Glomerular endothelial cell (primary cell): ENCODE measurements around the gene PKLR. TPM values are rescaled to one million over a fixed set of nuclear protein-coding genes. Genes with fewer than 3 reads are reported as not detected.

Source experiments
- DNase-seq: peaks from one replicate; pipeline ENCODE4 v3.0.0-alpha.2; 2011; ENCODE audit warnings: low read depth, low spot score; ENCODE audit errors: extremely low read depth
- total RNA-seq: library from RNA; depleted of rRNA; stranded (reverse); fragments of >200 nt; gene quantifications from 2 replicates; pipeline ENCODE4 v1.2.3, GENCODE V29; 2015

PKLR gene
- total RNA-seq, 1 donor from 2014 or later, result not detected

DNA sequence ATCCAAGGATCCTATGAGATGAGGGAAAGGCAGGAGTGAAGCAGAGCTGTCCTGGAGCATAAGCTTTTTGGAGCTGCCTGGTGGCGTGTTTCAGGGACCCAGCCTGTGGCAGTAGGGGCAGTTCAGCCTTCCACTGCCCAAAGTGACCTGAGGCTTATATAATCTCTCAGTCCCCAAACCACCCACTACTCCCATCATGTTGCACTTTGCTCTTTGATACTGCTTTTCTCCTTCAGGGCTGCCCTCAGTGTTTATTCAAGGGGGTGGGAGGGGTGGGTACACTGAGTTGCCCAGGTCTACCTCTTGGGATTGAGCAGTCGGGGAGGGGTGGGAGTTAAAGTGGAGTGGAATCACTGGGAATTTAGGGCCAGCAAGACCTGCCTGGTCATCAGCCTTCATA is 14.7 kb downstream of the PKLR start:
- DNase-seq, result no peak

DNA sequence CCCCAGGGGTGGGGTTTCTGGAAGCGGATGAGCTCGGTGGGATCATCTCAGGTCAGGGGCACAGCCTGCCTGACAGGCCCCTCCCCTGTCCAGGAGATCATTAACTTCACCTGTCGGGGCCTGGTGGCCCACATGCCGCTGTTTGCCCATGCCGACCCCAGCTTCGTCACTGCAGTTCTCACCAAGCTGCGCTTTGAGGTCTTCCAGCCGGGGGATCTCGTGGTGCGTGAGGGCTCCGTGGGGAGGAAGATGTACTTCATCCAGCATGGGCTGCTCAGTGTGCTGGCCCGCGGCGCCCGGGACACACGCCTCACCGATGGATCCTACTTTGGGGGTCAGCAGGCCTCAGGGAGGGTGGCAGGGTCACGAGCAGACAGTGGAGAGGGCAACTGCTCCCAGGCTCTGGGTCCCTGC is 15.6 kb downstream of the PKLR start:
- DNase-seq, result no peak

DNA sequence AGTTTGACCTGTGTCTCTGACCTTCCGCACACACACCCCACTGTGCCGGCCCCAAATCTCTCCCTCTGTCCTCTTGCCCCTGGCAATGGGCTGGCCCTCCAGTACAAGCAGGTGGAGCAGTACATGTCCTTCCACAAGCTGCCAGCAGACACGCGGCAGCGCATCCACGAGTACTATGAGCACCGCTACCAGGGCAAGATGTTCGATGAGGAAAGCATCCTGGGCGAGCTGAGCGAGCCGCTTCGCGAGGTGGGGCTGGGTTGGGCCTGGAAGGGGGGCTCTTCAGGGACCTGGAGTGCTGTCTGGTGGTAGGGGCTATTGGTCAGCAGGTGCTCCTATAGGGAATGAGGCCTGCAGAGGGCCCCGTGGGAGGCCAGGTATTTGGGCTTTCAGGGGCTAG is 16.2 kb downstream of the PKLR start:
- no peak for DNase-seq

DNA sequence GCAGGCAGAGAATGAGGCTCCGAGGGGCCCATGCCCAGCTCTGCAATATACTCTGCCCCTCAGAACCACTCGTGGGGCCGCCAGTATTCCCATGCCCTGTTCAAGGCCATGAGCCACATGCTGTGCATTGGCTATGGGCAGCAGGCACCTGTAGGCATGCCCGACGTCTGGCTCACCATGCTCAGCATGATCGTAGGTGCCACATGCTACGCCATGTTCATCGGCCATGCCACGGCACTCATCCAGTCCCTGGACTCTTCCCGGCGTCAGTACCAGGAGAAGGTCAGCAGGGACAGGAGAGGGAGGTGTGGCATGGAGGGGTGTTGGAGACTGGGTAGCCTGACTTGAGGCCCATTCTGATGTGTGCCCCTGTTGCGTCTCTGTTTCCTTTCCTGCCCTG is 16.8 kb downstream of the PKLR start:
- no peak for DNase-seq

DNA sequence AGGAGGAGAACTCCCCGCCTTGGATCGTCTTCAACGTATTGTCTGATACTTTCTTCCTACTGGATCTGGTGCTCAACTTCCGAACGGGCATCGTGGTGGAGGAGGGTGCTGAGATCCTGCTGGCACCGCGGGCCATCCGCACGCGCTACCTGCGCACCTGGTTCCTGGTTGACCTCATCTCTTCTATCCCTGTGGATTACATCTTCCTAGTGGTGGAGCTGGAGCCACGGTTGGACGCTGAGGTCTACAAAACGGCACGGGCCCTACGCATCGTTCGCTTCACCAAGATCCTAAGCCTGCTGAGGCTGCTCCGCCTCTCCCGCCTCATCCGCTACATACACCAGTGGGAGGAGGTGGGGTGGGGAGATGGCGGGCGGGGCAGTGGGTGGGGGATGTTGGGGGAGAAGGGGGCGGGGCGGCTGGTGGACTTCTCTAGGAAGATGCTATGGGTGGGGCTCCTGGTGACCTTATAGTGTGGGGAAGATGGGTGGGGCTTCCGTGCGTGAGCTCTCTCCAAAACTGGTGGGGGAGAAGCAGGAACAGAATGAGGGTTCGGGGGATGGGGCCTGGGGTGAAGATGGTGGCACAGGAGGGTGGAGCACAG is 18.6 kb downstream of the PKLR start:
- no peak for DNase-seq

DNA sequence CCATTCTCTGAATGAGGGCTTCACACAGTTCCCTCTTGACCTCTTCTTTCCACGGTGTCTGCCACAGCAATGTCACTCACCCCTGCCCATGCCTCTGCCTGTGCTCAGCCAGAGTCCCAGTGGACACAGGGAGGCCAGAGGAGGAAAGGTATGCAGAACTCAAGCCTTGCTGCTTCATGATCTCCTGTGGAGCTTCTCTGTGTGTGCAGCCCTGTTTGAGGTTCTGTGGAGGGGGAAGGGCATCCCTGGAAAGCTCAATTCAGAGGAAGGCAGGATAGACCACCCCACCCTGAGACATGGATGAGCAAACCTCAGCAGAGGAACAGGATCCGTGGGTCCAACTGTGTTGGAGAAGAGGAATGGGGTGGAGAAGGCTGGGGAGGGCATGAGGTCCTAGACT is 22.0 kb downstream of the PKLR start:
- DNase-seq, result no peak

DNA sequence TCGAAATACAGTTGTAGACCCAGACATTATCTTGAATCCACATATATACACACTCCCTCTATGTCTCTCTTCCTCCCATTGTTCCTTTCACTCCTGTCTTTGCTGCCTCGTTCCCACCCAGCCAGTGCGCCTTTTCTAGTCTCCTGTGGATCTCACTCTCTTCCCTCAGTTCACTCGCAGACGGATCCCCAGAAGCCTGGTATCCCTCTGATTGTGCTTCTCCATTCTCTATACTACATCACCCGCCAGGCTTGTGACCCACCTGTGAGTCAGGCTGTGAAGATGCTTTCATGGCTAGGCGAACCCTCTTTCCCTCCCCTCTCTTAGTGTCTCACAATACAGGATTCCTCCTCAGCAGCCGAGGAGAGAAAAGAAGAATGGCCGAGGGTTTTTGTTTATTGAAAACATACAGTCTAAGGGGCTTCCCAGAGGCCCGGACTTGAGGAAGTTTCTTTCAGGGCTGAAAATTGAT is 22.5 kb downstream of the PKLR start:
- DNase-seq, result no peak

DNA sequence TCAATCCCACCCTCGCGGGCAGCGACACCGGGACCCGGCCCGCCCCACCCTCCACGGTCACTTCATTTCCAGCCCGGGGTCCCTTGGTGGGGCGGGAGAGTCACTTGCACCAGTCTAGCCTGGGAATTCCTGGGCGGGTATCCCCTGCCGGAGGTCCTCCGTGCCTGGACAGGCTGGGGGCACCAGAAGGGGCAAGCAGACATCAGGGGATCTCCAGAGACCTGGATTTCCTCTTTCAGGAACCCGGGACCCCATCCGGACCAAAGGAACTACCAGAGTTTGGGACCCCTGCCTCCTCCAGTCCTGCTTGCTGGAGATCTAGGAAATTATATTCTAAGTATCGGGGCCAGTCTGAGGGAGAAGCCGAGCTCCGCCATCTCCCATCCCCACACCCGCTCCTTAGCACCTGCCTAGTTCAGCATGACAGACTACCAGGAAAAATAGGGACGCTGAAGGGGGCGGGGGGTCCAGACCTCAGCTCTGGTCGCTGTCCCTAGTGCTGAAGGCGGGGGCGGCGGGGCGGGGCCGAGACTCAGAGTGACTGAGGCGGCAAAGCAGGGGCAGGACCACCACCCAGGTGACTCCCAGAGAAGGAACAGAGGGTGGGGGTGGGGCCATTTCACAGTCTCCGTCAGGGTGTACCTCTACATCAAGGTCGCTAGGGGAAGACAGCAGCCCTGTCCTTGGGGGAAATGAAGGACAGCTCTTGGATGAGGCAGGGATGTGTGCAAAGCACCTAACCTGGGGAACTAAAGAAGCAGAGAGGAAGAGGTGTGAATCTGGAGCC is 23.1 kb downstream of the PKLR start:
- no peak for DNase-seq

DNA sequence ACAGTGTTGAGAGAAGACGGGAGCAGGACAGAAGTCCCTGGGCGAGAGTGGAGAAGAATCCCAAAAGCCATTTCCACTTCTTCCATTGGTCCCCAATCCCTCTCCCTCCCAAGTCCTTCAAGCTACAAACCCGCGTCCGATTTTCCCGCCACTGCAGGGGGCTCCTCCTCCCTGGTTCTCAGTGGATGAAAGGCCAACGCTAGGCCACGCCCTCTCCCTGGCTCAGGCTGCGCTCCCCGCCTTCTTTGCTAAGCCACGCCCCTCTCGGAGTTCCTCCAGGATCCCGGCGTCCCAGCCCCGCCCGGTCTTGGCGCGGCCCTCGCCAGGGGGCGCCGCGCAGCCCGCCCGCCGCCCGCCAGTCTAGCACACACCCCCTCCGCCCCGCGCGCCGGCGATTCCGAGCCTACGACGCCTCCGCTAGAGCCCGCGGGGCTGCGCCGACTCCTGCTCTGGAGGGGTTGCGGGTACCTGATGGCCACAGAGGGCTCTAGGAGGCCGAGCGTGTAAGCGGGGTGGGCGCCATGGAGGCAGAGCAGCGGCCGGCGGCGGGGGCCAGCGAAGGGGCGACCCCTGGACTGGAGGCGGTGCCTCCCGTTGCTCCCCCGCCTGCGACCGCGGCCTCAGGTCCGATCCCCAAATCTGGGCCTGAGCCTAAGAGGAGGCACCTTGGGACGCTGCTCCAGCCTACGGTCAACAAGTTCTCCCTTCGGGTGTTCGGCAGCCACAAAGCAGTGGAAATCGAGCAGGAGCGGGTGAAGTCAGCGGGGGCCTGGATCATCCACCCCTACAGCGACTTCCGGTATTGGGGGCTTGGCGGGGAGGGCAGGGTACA is 24.0 kb downstream of the PKLR start, which contains the start of gene HCN3:
HCN3 (plus strand) TSS at position 394 of the 832 bp plus-strand sequence; CDS start at position 522, 128 bp downstream.
- DNase-seq, result peak; percentile 73

DNA sequence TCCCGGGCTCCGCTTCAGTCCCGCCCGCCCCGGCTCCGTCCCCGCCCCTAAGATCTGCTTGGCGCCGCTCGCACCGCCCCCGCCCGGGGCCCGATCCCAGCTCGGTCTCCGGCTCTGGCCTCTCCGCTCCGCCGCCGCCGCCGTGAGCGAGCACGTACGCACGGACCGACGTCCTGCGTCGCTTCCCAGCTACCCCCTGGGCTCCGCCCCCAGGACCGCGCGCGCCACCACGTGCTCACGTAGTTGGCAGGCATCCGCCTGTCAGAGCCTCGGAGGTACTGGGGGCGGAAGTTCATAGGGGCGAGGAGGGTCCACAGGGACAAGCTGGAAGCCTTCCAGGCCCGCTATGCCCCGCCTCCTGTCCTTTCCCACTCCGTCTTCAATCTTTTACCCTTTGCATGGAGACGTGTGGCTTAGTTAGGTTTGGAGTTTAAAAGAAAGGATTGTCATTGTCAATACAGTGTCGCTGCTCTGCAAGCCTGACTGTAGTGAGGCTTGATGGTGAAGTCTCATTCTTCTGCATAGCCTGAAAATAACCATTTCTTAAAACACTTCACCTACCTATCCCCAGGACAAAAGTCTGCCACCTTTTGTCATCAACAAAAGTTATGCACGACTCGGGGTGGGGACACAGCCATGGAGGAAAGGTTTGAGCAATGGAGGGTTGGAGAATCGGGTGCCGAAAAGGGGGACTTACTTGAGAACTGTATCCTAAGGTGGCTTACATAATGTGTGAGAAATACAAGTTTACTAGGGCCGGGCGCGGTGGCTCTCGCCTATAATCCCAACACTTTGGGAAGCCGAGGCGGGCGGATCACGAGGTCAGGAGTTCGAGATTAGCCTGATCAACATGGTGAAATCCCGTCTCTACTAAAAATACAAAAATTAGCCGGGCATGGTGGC is 27.6 kb downstream of the PKLR start, which contains the start of gene CLK2:
CLK2 (minus strand) TSS at position 162 of the 903 bp plus-strand sequence. CDS start 2,527 bp downstream, outside the sequence.
- DNase-seq, result no peak

DNA sequence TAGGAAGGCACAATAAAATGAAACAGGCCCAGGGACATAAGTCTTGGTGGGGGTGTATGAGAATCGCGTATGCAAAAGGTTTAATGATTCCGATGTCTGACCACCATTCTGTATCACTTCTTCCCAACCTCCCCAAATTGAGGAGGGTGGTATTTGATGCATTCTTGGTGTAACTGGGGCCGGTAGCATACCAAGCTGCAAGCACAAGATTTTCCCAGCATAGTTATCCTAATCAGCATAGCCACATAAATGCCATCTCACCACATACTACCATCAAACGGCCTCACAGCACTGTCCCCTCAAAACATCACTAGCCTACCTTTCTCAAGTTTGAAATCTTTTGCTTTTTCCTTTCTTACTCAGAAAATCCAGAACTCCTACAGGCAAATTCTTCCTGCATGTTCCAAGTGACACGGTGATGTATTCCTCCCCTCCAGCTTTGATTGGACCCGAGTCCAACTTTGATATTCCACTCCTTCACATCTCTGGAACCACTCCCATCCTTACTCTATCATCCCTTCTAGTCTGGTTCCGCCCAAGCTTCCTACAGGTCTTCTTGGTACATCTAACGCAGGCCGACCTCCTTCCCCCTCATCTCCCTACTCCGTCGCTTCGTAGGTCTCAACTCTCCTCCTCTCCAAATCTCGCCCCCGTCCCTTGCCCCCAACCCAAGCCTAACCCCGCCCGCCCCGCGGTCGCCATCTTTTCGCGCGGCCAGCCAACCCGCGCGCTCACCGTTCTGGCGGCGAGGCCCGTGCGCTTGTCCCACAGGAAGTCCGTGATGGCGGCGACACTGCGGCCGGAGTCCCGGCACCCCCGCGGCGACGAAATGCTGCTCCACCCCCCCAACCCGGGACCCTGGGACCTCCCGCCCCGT is 28.5 kb downstream of the PKLR start:
- DNase-seq, result no peak

DNA sequence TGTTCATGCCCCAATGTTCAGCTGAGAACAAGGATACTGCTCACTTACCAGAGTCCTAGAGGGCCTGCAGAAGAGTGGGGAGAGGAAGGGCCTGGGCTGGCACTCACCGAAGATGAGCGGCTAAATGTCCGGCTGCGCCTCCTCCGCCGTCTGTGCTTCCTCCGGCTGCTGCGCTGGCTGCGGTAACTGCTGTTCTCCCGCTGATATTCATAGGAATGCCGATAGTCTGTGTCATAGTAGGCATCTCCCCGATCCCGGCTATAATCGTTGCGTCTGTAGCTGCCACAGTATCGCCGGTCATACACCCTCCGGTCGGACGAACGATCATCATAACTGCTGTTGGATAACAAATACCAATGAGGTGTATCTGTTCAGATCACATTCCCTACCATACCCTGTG is 31.9 kb downstream of the PKLR start:
- DNase-seq, result no peak

DNA sequence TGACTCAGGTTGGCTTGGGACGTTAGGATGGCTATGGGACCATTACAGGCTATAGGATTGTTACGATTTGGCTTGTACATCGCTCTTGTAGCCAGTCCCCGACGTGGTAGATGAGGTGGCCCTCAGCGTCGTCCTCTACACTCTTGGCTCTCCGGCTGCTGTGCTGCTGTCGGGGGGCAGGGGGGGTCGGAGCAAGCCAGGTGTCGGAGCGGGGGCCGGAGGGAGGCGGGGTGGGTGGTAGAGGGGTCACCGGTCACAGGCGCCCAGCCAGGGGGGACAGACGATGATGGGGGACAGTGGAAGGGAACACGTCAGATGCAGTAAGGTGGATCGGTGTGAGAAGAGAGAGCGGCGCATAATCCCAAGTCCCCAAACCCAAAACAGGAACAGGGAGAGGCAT is 32.6 kb downstream of the PKLR start:
- DNase-seq, result no peak

DNA sequence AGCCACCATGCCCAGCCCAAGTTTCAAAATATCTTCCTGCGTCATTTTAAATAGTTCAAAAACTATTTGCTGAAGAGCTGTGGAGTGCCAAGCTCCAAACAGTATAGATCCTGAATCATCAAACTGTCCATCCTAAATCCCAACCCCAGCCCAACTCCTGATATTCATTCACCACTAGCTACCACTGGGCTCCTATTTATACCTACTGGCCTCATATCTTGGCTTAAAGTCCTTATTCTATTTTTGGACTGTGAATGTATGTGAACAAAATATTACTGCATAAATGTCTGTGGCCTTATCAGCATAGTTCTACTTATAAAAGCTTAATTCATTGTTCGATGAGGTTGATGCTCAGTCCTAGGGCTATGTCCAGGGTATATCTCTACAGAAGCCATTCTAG is 33.9 kb downstream of the PKLR start:
- no peak for DNase-seq

DNA sequence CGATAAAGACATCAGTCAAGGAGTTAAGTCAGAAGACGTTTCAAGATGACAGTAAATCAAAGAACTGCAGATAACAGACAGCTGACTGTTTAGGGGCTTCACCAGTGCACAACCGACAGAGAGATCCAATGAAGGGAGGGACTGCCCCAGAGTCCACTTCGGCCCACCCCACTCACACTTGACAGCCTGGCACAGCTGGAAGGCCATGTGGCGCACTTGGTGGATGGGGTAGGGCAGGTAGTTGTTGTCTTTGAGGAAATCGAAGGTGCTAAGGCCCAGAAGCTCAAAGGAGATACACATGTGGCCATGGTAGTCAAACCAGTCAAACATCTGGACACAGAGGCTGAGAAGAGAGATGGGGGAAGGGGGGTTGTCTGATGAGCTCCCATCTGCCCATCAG is 34.7 kb downstream of the PKLR start:
- no peak for DNase-seq

DNA sequence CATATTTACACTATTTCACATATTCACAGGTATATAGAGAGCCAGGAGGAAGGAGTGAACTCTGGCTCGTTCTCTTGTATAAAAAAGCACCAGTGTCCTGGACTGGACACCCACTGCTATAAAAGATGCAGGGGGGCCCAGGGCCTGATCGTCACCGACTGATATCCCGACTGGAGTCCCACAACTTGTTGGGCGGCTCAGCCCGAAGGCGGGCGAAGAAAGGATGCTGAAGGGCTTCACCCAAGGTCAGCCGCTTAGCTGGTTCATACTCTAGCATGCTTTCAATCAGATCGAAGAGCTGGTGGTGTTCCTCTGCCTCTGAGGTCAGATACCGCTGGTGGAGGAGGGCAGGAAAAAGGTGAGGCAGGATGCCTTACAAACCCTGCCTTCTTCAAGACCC is 38.2 kb downstream of the PKLR start:
- no peak for DNase-seq

DNA sequence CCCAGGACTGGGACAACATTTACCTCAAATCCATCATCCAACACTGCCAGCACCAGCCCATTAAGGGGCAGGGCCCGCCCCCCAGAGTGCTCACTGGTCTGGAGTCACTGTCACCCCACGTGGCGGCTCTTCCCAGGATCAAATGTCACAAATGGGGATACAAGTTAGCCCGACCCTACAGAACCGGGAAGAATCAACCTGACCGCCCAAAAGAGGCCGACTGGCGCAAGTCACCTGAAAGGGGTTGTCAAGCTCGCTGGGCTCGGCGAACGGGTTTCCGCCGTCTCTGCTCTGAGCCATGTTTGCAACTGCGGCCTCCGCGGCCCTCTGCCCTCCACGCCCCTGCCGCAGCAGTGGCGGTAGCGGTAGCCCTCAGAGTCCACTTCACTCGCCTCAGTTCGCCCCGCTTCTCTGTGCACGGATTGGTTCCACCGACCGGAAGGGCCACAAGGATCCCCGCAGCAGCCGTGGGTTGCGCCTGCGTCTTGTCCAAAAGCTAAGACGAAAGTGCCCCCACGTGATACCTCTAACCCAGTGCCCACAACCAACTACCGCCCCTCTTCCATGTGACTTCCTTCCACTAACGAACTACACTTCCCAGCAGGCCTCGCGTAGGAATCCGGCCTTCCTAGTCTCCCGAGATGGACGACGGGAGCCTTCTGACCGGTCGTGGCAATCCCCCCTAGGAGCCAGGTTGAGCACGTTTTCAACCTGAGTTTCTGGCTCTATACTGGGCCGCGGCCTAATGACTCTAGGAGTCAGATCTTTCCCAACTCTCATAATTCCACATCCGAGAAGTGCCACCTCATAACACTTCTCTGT is 39.2 kb downstream of the PKLR start, which contains the start of gene SCAMP3:
SCAMP3 (minus strand) TSS at position 509 of the 822 bp plus-strand sequence; CDS start at position 300, 209 bp downstream.
- DNase-seq, result peak; percentile 86

DNA sequence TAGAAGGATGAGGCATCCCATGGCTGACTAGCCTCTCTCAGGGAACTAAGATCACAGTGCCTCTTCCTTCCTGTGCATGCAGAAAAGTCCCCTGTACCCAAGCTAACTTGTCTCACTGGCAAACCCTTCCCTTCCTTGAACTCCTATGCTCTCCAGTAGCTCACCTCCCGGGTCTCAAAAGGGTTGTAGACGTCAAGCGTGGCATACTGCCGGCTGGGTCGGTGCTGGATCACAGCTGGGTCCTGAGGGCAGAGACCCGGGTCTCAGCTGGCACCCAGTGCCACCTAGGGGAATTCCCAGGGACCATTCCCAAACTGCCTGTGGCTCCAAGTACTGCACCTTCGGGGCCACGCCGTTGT is 39.8 kb downstream of the PKLR start:
- no peak for DNase-seq
